Dermis microvascular lymphatic vessel endothelial cell (primary cell): ENCODE results near the gene CPT1C. TPM values are rescaled to one million over a fixed set of nuclear protein-coding genes. Genes with fewer than 3 reads are reported as not detected.

Experiments
- DNase-seq, 2 donors: peaks; one replicate each; pipeline versions ENCODE4 v3.0.0 to v3.0.0-alpha.2; 2010; ENCODE audit warnings: low read depth in 2 of 2
- total RNA-seq: library from RNA; depleted of rRNA; stranded (reverse); fragments of >200 nt; gene quantifications from 2 replicates; pipeline ENCODE4 v1.2.1, GENCODE V29; 2014

CPT1C gene
- total RNA-seq, 1 donor from 2014 or later = 9.6 TPM

- DNase-seq = no peak
Measured at GRCh38 chr19:49755956-49756355, 65.0 kb downstream of the CPT1C start.

GRCh38 chr19:49758292-49758691 lies 67.4 kb downstream of the CPT1C start:
- DNase-seq = no peak

GRCh38 chr19:49761249-49761624 lies 70.3 kb downstream of the CPT1C start:
- DNase-seq = no peak

GRCh38 chr19:49761625-49762311 lies 70.9 kb downstream of the CPT1C start:
- peak in 1 of 2 donors; percentile 47 for DNase-seq

- DNase-seq = no peak
Measured at GRCh38 chr19:49763230-49763629, 72.3 kb downstream of the CPT1C start, which contains the start of gene TSKS. TSKS (minus strand) TSS chr19:49763306; CDS start chr19:49763247, 59 bp downstream.

Other genes starting within 250 kb of the CPT1C start
- 0.13 TPM in 2 replicates for gene SLC17A7, start 249.6 kb upstream of the CPT1C start, total RNA-seq
- 146 and 159 TPM in 2 replicates for gene PIH1D1, start 239.3 kb upstream of the CPT1C start, total RNA-seq
- 41.3 and 61.4 TPM in 2 replicates for gene ALDH16A1, start 237.9 kb upstream of the CPT1C start, total RNA-seq
- gene FLT3LG, start 216.9 kb upstream of the CPT1C start, total RNA-seq = 1.3 and 1.9 TPM in 2 replicates
- gene RPL13A, start 203.5 kb upstream of the CPT1C start, total RNA-seq = 3,699 and 4,643 TPM in 2 replicates
- 2,245 and 2,954 TPM in 2 replicates for gene RPS11, start 194.7 kb upstream of the CPT1C start, total RNA-seq
- 51.9 and 184 TPM in 2 replicates for gene FCGRT, start 178.5 kb upstream of the CPT1C start, total RNA-seq
- gene RCN3, start 163.1 kb upstream of the CPT1C start, total RNA-seq = 11.7 and 13.4 TPM in 2 replicates
- 109 and 127 TPM in 2 replicates for gene NOSIP, start 110.6 kb upstream of the CPT1C start, total RNA-seq
- gene PRRG2, start 109.8 kb upstream of the CPT1C start, total RNA-seq = 2.4 and 7.1 TPM in 2 replicates
- 1.0 and 2.9 TPM in 2 replicates for gene PRR12, start 99.9 kb upstream of the CPT1C start, total RNA-seq
- gene RRAS, start 51.0 kb upstream of the CPT1C start, total RNA-seq = 23.0 and 31.6 TPM in 2 replicates
- 5.3 and 9.6 TPM in 2 replicates for gene SCAF1, start 48.9 kb upstream of the CPT1C start, total RNA-seq
- gene IRF3, start 25.3 kb upstream of the CPT1C start, total RNA-seq = 33.9 and 42.1 TPM in 2 replicates
- gene BCL2L12, start 25.2 kb upstream of the CPT1C start, total RNA-seq = 4.0 and 4.6 TPM in 2 replicates
- gene PRMT1, start 13.8 kb upstream of the CPT1C start, total RNA-seq = 383 and 426 TPM in 2 replicates
- gene ADM5, start 1.5 kb upstream of the CPT1C start, total RNA-seq = 0.26 and 0.38 TPM in 2 replicates
- not detected in 2 replicates for gene TSKS, start 72.2 kb downstream of the CPT1C start, total RNA-seq
- 44.8 and 73.5 TPM in 2 replicates for gene AP2A1, start 75.9 kb downstream of the CPT1C start, total RNA-seq
- 12.7 and 18.6 TPM in 2 replicates for gene FUZ, start 122.2 kb downstream of the CPT1C start, total RNA-seq
- 7.6 and 15.2 TPM in 2 replicates for gene MED25, start 127.2 kb downstream of the CPT1C start, total RNA-seq
- gene PTOV1, start 160.0 kb downstream of the CPT1C start, total RNA-seq = 32.6 and 74.1 TPM in 2 replicates
- 27.6 and 35.9 TPM in 2 replicates for gene PNKP, start 176.5 kb downstream of the CPT1C start, total RNA-seq
- gene AKT1S1, start 186.2 kb downstream of the CPT1C start, total RNA-seq = 5.1 and 7.6 TPM in 2 replicates
- gene TBC1D17, start 186.6 kb downstream of the CPT1C start, total RNA-seq = 7.6 and 9.4 TPM in 2 replicates
- gene IL4I1, start 205.8 kb downstream of the CPT1C start, total RNA-seq = 1.6 and 1.9 TPM in 2 replicates
- gene ATF5, start 238.1 kb downstream of the CPT1C start, total RNA-seq = 3.3 and 5.2 TPM in 2 replicates
- 18.9 and 24.5 TPM in 2 replicates for gene NUP62, start 238.4 kb downstream of the CPT1C start, total RNA-seq